ENCODE results near the gene NAGK.
"Not testable (repeated sequence)": the region's sequence is repeated elsewhere in the genome, so short reads cannot be mapped to it uniquely, and the experiment has no call there.

NAGK gene

DNA sequence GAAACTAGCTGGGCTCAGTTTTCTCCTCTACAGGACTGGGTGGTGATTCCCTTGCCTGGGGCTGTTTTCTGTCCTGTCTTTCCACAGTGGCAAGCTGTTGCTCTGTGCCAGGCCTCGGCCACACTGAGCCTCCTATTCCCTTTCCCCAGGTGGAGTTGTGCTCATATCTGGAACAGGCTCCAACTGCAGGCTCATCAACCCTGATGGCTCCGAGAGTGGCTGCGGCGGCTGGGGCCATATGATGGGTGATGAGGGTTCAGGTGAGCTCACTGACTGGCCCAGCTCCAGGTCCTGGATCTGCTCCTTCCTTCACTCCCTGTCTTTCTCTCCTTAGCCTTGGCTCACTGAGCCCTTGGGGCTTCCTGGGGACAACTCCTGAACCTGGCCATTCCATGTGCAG is 4.0 kb downstream of the NAGK start:
- H3K27ac ChIP-seq, result no peak overlapping the region
- TF ChIP-seq, protein P1, sequence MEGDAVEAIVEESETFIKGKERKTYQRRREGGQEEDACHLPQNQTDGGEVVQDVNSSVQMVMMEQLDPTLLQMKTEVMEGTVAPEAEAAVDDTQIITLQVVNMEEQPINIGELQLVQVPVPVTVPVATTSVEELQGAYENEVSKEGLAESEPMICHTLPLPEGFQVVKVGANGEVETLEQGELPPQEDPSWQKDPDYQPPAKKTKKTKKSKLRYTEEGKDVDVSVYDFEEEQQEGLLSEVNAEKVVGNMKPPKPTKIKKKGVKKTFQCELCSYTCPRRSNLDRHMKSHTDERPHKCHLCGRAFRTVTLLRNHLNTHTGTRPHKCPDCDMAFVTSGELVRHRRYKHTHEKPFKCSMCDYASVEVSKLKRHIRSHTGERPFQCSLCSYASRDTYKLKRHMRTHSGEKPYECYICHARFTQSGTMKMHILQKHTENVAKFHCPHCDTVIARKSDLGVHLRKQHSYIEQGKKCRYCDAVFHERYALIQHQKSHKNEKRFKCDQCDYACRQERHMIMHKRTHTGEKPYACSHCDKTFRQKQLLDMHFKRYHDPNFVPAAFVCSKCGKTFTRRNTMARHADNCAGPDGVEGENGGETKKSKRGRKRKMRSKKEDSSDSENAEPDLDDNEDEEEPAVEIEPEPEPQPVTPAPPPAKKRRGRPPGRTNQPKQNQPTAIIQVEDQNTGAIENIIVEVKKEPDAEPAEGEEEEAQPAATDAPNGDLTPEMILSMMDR (conservative IDR thresholded peaks at IDR 0.05), result no peak

DNA sequence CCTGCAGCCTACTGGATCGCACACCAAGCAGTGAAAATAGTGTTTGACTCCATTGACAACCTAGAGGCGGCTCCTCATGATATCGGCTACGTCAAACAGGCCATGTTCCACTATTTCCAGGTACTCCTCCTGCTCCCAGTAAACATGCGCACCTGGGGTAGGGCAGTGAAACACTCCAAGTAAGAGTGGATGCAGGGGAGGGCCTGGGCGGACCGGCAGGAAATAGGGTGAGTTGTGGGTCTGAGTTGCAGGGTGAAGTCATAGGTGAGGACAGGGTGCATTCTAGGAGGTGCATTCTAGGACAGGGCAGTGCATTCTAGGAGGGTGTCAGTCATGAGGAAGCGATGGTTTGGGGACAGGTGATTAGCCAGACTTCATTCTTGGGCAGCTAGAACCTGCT is 5.0 kb downstream of the NAGK start:
- TF ChIP-seq, protein P1 (conservative IDR thresholded peaks at IDR 0.05), result no peak
- H3K27ac ChIP-seq, result no peak overlapping the region

DNA sequence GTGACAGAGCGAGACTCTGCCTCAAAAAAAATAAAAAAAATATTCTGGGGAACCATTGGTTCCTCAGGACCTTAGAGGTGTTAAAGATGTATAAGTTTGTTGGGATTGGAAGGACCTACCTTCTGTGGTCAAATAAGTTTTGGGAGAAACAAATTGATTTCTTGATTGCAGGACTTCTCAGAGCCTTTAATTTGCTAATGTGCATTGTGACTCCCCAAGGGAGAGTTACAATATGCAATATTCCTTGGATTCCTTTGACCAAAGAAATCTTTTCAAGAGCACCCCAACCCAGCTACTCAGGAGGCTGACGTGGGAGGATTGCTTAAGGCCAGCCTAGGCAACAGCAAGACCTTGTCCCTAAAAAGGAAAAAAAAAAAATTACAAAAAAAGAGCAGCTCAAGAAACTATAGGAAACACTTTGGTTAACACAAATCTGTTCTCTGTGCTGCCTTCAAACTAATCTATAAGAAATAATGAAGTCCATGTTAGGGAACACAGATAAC is 6.5 kb downstream of the NAGK start:
- no peak overlapping the region for H3K27ac ChIP-seq

DNA sequence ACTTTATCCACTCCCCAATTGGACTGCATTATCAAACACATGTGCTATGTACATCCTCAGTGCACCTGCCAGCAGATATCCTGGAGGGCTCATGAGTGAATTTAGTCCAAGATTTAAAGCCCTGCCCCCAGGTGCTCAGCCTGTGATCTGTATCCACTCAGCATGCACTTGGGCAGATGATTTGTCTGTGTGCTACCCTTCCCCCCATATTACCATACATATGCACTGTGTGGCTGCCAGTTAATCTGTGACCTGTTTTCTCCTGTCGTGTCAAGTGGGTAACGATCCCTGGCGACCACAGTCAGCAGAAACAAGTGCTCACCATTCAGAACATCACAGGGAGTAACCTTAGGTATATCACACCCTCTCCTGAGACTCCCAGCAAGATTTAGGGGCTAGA is 10.2 kb downstream of the NAGK start:
- TF ChIP-seq, protein P1 (conservative IDR thresholded peaks at IDR 0.05), result no peak
- no peak overlapping the region for H3K27ac ChIP-seq

More for the DNA sequence above, 6.5 kb downstream of the NAGK start:
- TF ChIP-seq, protein P1 (conservative IDR thresholded peaks at IDR 0.05), result no peak

DNA sequence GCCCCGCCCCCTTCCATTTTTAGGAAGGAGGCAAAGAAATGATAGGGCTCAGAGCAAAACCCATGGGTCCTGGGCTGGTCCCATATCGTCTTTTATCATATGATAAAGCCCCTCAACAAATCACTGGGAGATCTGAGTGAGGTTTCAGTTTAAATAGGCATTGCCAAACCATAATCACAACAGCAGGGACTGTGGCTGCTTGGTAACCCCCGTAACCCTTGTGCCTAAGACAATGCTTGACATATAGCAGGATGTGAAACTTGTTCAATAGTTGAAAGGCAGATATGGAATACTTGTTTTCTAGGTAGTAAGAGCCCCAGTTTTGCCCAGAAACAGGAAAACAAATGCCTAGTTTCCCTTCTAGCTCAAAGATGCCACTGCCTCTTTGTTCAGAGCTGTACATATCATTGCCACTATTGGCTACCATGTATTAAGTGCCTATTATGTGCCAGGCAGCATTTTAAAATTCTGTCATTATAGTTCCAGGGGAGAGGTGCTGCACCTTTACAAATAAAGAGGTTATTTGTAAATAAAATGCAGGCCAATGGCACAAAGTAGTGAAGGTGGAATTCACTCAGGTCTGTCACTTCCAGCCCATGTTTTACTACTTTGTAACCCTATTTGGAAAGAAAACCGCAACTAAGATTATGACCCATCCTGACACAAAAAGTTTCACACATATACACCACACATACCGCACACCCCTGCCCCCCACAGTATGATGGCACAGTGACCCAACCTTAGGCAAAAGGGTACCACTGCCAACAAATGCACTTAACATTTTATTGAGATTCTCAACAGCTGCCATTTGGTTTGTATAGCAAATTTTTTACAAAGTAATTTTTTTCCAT is 14.2 kb downstream of the NAGK start:
- TF ChIP-seq, protein P1 (conservative IDR thresholded peaks at IDR 0.05), result no peak
- no peak overlapping the region for H3K27ac ChIP-seq

DNA sequence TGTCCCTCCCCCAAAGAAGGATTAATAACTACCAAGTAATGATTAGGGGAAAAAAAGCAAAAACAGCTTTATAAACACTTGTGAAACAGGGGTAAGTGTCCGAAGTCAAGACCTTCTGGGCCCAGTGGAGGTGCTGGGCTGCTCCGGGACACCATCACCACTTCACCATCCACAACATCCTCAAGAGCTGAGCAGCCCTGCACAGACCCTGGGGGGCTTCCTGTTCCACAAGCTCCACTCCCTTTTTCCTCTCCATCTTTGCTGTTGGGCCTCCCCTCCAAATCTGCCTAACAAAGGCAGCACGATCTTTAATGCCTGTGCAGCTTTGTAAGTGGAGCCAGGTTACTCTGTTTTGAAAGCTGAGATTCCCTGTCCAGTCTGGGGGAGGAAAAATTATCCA is 14.8 kb downstream of the NAGK start:
- not testable (repeated sequence) for H3K27ac ChIP-seq

DNA sequence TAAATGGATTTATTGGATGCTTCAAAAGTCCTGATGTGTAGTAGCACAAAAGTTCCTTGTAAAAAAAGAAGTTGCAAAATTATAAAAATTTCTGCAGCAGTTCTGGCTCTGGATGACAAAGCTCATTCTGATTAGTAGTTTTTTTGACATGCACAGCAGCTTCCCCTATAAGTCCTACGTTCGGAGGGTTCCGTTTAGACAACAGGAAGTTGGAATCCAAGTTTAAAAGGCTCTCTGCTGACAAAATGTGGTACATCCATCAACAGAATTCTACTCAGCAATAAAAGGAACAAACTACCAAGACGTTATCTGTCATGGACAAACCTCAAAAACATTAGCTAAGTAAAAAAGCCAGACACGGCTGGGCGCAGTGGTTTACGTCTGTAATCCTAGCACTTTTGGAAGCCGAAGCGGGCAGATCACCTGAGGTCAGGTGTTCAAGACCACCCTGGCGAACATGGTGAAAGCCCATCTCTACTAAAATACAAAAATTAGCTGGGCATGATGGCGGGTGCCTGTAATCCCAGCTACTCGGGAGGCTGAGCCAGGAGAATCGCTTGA is 15.4 kb downstream of the NAGK start:
- H3K27ac ChIP-seq, result not testable (repeated sequence)

DNA sequence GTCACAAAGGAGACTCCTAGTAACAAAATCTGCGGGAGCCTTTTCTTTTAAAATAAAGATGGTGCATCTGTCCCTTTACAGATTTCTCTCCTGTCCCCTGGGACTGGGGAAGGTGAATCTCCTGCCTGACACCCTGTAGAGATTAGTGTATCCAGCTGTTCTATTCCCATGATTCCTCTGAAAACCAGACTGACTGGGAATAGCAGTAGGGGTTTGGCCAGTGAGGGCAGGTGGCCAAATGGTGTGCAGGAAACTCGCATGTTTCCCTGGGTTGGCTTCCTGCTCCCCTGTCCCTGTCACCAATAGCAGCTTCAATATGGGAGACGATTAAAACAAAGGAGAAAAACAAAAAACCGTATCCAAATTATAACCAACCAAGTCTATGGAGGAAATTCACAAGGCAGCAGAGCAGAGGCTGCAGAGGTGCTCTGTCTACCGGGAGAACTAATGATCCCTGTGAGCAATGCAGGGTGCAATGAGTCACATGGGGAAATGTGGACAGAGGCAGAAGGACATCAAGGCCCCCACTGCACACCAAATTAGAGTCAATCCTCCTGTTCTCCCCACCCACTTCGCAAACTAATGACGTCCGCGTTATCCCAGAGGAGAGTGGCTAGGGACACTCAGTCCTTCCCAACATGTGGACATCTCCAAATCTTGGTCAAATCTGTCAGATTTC is 17.0 kb downstream of the NAGK start:
- not testable (repeated sequence) for H3K27ac ChIP-seq

DNA sequence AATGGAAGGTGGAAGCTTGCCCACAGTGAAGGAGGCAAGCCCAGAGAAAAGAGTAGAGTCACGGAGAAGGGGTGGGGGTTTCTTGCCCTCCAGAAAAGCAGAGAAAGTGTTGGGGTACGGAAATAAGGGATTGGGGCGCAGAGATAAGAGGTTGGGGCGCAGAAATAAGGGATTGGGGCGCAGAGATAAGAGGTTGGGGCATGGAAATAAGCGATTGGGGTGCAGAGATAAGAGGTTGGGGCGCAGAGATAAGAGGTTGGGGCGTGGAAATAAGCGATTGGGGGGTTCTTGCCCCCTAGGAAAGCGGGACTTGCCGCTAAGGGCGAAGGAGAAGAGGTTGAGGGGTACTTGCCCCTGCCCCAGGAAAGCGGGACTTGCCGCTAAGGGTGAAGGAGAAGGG is 21.0 kb downstream of the NAGK start:
- not testable (repeated sequence) for H3K27ac ChIP-seq

DNA sequence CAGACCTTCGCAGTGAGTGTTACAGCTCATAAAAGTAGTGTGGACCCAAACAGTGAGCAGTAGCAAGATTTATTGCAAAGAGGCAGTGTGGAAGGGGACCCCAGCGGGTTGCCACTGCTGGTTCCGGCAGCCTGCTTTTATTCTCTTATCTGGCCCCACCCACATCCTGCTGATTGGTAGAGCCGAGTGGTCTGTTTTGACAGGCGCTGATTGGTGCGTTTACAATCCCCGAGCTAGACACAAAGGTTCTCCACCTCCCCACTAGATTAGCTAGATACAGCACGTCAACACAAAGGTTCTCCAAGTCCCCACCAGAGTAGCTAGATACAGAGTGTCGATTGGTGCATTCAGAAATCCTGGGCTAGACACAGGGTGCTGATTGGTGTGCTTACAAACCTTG is 23.4 kb downstream of the NAGK start:
- not testable (repeated sequence) for H3K27ac ChIP-seq

DNA sequence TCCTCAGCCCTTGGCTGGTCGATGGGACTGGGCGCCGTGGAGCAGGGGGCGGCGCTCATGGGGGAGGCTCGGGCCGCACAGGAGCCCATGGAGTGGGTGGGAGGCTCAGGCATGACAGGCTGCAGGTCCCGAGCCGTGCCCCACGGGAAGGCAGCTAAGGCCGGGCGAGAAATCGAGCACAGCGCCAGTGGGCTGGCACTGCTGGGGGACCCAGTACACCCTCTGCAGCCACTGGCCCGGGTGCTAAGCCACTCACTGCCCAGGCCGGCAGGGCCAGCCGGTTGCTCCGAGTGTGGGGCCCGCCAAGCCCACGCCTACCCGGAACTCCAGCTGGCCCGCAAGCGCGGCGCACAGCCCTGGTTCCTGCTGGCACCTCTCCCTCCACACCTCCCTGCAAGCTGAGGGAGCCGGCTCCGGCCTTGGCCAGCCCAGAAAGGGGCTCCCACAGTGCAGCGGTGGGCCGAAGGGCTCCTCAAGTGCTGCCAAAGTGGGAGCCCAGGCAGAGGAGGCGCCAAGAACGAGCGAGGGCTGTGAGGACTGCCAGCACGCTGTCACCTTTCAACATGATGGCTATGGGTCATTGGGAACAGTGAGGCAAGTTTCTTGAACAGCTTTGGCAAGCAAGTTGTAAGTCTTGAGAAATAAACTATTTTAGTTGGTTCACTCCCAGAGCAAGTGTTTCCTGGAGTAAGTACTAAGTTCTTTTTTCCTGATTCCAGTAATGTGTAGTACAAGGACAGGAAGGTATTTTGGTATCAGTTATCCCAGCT is 24.2 kb downstream of the NAGK start:
- not testable (repeated sequence) for H3K27ac ChIP-seq
